Suprapubic skin (tissue), 4 donors: Measurements from ENCODE around the gene WWP2. TPM values are rescaled to one million over a fixed set of nuclear protein-coding genes. Genes with fewer than 3 reads are reported as not detected.

Source experiments
- DNase-seq, 2 donors: peaks; one replicate each; pipeline ENCODE4 v3.0.0-alpha.2; 2019; ENCODE audit warnings: low spot score in 2 of 2
- H3K27ac ChIP-seq: fragments of 200-600 bp; sonication (generic); one replicate; pipeline ENCODE4 v1.5.1; 2019
- H3K27me3 ChIP-seq: fragments of 200-600 bp; sonication (generic); one replicate; pipeline ENCODE4 v1.5.1; 2019
- H3K36me3 ChIP-seq: fragments of 200-600 bp; sonication (generic); one replicate; pipeline ENCODE4 v1.5.1; 2019
- H3K4me1 ChIP-seq: fragments of 200-600 bp; sonication (generic); one replicate; pipeline ENCODE4 v1.5.1; 2019
- H3K4me3 ChIP-seq: fragments of 200-600 bp; sonication (generic); one replicate; pipeline ENCODE4 v1.5.1; 2019; ENCODE audit warnings: mild to moderate bottlenecking
- H3K9me3 ChIP-seq: fragments of 200-600 bp; sonication (generic); one replicate; pipeline ENCODE4 v1.5.1; 2019
- EP300 ChIP-seq: sonication (generic); formaldehyde crosslinking; IDR thresholded peaks from one replicate; pipeline ENCODE4 v1.6.1; 2017; ENCODE audit warnings: antibody characterized with exemption
- POLR2A ChIP-seq, 2 donors: fragments of 450-650 bp; IDR thresholded peaks; one replicate each; pipeline ENCODE4 v1.6.1; 2017; ENCODE audit warnings: antibody characterized with exemption in 2 of 2, mild to moderate bottlenecking in 2 of 2, moderate library complexity in 2 of 2
- POLR2AphosphoS5 ChIP-seq, 3 donors: sonication (generic); formaldehyde crosslinking; IDR thresholded peaks; one replicate each; pipeline ENCODE4 v1.6.1; 2017; ENCODE audit warnings: antibody characterized with exemption in 3 of 3
- WGBS: methylation state at CpG from one replicate; pipeline ENCODE4 v1.1.5; 2018; 5-methylcytosine and 5-hydroxymethylcytosine counted together
- total RNA-seq, 4 donors: library from RNA; depleted of rRNA; stranded (reverse); fragments of >200 nt; gene quantifications; one replicate each; pipeline ENCODE4 v1.1.0, GENCODE V29; 2016
- TF ChIP-seq, protein P1 (sequence below), 2 donors: fragments of 200-600 bp in 1 of 2; fragments of 450-650 bp in 1 of 2; sonication (generic) in 1 of 2; IDR thresholded peaks; one replicate each; pipeline ENCODE4 v1.5.1; 2016 to 2019; ENCODE audit warnings: antibody characterized with exemption in 2 of 2, mild to moderate bottlenecking in 1 of 2, moderate library complexity in 1 of 2

Gene WWP2
- total RNA-seq, 4 donors from 2014 or later, result 27.1 to 48.9 (median 42.2) TPM

DNA sequence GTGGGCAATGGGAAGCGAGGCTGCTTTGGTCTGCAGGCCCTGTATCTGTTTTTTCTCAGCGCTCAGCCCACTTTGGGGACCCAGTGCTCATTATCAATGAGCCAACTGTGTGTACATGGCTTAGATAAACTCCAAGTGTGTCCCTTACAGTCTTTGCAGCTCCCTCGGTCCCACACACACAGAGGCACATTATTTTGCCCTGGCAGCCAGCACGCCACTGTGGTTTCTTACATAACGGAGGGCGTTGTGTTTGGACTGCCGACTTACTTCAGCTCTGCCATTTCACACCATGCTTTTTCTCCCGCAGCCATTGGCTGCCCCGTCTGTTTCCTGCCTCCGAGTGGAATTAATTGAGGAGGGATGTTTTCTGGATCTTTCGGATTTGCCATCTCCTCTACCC, 132.5 kb downstream of the WWP2 start:
- WGBS, result 59% methylated on average over 11 of the region's 11 CpGs
- Histone ChIP-seq H3K36me3 (no peaks in the 10 kb centered on the region), H3K27ac (no peak overlapping the region), H3K27me3 (no peaks in the 10 kb centered on the region), H3K9me3 (no peaks in the 10 kb centered on the region), H3K4me1 (peaks cover 25% of the 10 kb centered on the region), H3K4me3 (no peak overlapping the region)
- DNase-seq, result no peak
- TF ChIP-seq, protein P1, sequence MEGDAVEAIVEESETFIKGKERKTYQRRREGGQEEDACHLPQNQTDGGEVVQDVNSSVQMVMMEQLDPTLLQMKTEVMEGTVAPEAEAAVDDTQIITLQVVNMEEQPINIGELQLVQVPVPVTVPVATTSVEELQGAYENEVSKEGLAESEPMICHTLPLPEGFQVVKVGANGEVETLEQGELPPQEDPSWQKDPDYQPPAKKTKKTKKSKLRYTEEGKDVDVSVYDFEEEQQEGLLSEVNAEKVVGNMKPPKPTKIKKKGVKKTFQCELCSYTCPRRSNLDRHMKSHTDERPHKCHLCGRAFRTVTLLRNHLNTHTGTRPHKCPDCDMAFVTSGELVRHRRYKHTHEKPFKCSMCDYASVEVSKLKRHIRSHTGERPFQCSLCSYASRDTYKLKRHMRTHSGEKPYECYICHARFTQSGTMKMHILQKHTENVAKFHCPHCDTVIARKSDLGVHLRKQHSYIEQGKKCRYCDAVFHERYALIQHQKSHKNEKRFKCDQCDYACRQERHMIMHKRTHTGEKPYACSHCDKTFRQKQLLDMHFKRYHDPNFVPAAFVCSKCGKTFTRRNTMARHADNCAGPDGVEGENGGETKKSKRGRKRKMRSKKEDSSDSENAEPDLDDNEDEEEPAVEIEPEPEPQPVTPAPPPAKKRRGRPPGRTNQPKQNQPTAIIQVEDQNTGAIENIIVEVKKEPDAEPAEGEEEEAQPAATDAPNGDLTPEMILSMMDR (IDR thresholded peaks at IDR 0.05), result no peak
- no peak for TF ChIP-seq POLR2A (IDR thresholded peaks at IDR 0.05)
- TF ChIP-seq EP300, result no peak
- TF ChIP-seq POLR2AphosphoS5 (IDR thresholded peaks at IDR 0.05), result no peak

DNA sequence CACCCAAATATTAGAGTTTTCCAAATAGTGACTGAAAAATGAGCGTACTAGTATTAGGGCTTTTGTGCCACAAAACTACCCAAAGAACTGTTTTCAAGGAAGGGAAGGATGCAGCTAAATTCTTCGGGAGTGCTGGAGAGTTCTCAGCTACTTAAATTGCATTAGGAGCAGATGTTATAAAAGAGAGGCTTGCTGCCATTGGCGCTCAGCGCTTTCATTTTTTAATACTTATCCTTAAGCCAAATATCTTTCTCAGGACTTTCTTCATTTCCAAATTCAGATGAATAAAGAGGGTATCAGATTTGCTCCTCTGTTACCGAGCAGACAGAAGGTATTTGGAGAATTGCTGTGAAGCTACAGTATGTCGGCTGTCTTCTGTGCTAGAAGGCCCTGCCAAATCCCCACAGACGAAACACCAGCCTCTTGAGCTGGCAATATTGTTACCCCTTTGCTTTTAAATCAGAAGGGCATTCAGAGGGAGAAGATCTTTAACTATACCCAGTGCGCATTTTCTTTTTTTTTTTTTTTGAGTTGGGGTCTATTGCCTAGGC, 141.8 kb downstream of the WWP2 start:
- Histone ChIP-seq H3K4me3 (no peak overlapping the region), H3K4me1 (peaks cover 11% of the 10 kb centered on the region), H3K9me3 (no peaks in the 10 kb centered on the region), H3K27me3 (no peaks in the 10 kb centered on the region), H3K36me3 (peaks cover 5% of the 10 kb centered on the region), H3K27ac (no peak overlapping the region)
- 67% methylated on average over 8 of the region's 8 CpGs for WGBS
- peak in 1 of 2 donors; percentile 40 for DNase-seq
- TF ChIP-seq, protein P1 (IDR thresholded peaks at IDR 0.05), result no peak
- TF ChIP-seq EP300 (no peak), POLR2A (IDR thresholded peaks at IDR 0.05) (no peak), POLR2AphosphoS5 (IDR thresholded peaks at IDR 0.05) (no peak)

DNA sequence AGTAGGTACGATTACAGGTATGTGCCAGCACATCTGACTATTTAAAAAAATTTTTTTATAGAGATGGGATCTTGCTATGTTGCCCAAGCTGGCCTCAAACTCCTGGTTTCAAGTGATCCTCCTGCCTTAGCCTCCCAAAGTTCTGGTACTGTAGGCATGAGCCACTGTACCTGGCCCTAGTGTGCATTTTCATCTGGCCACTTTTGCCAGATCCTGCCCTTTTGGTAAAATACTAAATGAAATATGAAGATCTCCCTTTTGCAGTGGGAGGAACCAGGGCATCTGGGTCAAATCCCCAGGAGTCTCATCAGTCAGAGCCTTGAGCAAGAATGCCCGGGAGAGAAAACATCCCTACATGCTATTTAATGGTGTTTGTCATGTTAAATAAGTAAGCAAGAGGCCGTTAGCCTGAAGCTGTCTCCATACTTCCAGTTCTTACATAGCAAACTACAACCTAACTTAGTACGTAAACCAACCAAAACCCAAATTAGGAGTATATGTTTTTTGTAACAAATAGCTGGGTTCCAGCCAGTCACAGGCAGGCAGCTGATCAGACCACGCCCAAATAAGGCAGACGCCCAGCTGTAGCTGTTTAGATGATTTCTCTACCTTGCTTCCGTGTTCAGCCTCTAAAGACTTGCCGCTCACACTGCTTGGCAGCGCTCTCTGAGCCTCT, 142.5 kb downstream of the WWP2 start:
- H3K4me1 ChIP-seq, result peaks cover 11% of the 10 kb centered on the region
- DNase-seq, result no peak
- no peak overlapping the region for H3K4me3 ChIP-seq
- 68% methylated on average over 9 of the region's 9 CpGs for WGBS
- no peak overlapping the region for H3K27ac ChIP-seq
- no peaks in the 10 kb centered on the region for H3K9me3 ChIP-seq
- TF ChIP-seq, protein P1 (IDR thresholded peaks at IDR 0.05), result no peak
- no peak for TF ChIP-seq EP300
- peaks cover 10% of the 10 kb centered on the region for H3K36me3 ChIP-seq
- no peaks in the 10 kb centered on the region for H3K27me3 ChIP-seq

DNA sequence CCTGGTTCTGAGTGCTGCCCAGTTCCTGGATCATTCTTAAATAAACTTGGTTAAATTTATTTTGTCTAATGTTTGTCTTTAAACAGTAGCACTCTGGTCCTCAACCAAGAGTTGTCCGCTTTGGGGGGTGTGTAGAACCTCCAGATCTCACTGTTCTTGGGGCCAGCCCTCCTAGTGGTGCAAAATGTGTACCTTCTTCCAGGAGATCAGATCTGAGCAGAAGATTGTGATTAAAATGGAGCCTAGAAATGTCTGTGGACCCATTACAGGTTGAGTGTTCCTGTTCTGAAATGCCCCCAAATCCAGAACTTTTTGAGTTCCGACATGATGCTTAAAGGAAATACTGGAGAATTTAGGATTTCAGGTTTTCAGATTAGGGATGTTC, 143.0 kb downstream of the WWP2 start:
- no peak for TF ChIP-seq POLR2AphosphoS5 (IDR thresholded peaks at IDR 0.05)
- no peak for TF ChIP-seq POLR2A (IDR thresholded peaks at IDR 0.05)
- TF ChIP-seq, protein P1 (IDR thresholded peaks at IDR 0.05), result no peak
- no peak for TF ChIP-seq EP300
- Histone ChIP-seq H3K27ac (no peak overlapping the region), H3K9me3 (no peaks in the 10 kb centered on the region), H3K27me3 (no peaks in the 10 kb centered on the region), H3K36me3 (peaks cover 10% of the 10 kb centered on the region), H3K4me3 (no peak overlapping the region), H3K4me1 (peaks cover 11% of the 10 kb centered on the region)
- WGBS, result 62% methylated on average over 2 of the region's 2 CpGs
- DNase-seq, result no peak

DNA sequence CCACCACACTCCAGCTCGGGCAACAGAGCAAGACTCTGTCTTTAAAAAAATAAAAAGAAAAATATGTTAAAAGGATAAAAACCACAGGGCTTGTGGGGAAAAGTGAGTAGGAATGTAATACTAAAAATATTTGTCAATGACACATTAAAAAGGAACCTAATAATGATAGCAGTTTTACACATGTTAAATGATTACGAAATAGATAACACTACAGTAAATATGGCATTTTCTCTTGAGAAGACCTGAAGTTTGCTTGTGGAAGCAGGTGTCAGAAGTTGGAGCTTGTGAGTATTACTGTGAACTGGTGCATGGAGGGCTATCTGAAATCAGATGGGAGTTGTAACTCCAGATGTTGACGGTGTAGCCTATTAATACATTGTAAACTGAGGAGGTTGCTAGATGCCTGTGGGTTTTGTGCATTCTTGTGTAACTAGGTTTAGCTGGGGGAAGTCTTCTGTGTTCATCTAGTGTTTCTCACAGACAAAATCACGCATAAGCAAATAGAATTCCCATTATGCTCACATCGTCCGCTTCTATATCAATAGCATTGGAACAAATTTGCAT, 144.8 kb downstream of the WWP2 start:
- Histone ChIP-seq H3K4me1 (peaks cover 14% of the 10 kb centered on the region), H3K4me3 (no peak overlapping the region), H3K9me3 (no peaks in the 10 kb centered on the region), H3K27ac (no peak overlapping the region), H3K36me3 (peaks cover 15% of the 10 kb centered on the region), H3K27me3 (no peaks in the 10 kb centered on the region)
- TF ChIP-seq, protein P1 (IDR thresholded peaks at IDR 0.05), result no peak
- TF ChIP-seq POLR2AphosphoS5 (IDR thresholded peaks at IDR 0.05), result no peak
- DNase-seq, result no peak
- WGBS, result 86% methylated on average over 6 of the region's 6 CpGs
